Measurements from ENCODE around the gene WFDC11.

WFDC11 gene

DNA sequence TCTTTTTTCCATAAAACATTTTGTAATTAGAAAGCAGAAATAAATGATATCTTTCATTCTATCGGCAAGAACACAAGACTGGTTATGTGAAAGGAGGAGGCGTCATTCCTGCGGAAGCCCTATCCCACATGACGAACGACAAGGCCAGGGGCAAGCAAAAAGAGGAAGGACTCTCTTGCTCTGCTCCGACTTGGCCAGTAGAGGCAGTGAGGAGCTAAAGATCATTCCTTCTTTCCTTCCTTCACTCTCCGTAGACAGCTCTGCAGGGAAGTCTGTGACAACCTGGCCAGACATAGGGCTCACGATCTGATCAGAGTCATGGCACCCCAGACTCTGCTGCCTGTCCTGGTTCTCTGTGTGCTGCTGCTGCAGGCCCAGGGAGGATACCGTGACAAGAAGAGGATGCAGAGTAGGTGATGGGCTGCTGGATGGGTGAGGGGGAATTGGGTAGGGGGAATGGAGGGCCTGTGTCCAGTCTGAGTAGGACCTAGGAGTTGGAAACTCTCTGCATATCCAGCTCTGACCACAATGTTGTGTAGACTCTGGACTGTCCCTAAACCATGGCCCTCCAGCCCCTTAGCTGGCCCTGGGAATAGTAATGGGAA lies 40.4 kb downstream of the WFDC11 start, which contains the start of gene WFDC10A:
WFDC10A (plus strand) TSS at position 244 of the 605 bp plus-strand sequence; CDS start at position 319, 75 bp downstream.
- no peak for DNase-seq (ENCODE audit: extremely low read depth in 1 of 2, low read depth in 1 of 2)

DNA sequence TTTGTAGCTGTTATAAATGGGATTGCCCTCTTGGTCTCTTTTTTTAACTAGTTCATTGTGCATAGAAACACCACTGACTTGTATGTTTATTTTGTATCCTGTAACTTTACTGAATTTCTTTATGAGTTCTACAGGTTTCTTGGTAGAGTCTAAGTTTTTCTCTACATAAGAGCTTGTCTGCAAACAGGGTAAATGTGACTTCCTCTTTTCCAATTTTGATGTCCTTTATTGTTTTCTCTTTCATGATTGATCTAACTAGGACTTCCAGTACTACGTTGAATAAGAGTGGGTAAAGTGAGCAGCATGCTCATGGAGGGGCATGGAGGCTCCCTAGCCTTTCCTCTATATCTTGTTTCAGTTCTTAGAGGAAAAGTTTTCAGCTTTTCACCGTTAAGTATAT lies 43.5 kb downstream of the WFDC11 start:
- no peak for DNase-seq (ENCODE audit: extremely low read depth in 1 of 2, low read depth in 1 of 2)

GRCh38 chr20:45621593-45621992 lies 48.4 kb downstream of the WFDC11 start:
- no peak for DNase-seq (ENCODE audit: extremely low read depth in 1 of 2, low read depth in 1 of 2)

- no peak for DNase-seq (ENCODE audit: extremely low read depth in 1 of 2, low read depth in 1 of 2)
These were observed 52.4 kb downstream of the WFDC11 start for GRCh38 chr20:45617591-45617990.

- no peak for DNase-seq (ENCODE audit: extremely low read depth in 1 of 2, low read depth in 1 of 2)
These were observed 57.7 kb downstream of the WFDC11 start for GRCh38 chr20:45612314-45612713.

- DNase-seq (ENCODE audit: extremely low read depth in 1 of 2, low read depth in 1 of 2): no peak
These were observed 59.0 kb downstream of the WFDC11 start for GRCh38 chr20:45611054-45611453.

DNA sequence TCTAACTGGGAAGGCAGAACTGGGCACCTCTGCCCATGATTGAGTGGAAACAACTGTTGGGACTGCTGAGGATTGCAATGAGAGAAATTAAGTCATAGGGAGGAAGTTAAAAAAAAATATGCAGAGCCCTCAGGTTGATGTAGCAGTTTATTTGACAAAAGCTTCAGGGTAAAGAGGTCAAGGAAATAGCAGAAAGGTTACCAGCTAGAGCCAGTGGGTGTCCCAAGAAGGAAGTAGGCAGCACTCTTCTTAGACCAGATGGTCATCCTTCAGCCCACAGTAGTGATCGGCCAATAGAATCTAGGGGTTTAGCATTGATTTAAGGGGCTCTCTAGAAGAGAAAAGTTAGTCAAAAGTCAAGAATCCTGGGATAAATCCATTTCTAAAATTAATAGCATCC lies 62.2 kb downstream of the WFDC11 start:
- DNase-seq (ENCODE audit: extremely low read depth in 1 of 2, low read depth in 1 of 2): no peak
